ENCODE data around the gene SSR1.

DNA sequence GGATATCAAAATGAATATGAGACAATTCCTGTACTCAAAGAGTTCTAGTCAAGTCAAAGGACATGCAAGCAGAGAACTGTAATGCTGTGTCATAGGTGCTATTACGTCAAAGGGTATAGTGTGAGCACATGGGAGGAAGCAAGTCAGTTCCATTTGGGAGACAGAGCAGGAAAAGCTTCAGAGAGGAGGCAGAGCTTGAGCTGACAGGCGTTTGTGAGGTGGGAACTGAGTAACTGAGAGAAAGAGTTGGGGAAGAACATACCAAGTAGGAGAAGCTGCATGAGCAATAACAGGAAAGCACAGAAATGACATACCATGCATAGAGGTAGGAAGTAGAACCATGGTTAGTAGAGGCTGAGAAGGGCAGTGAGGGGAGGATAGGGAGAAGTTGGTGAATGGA is 15.2 kb upstream of the SSR1 start:
- TF ChIP-seq CTCF (IDR thresholded peaks at IDR 0.05; ENCODE audit: low read depth, low read length, poor library complexity, severe bottlenecking) (no peak), EZH2phosphoT487 (IDR thresholded peaks at IDR 0.05; ENCODE audit: borderline replicate concordance, low read length) (no peak)

All from DOHH2 (cell line).